Measurements from ENCODE around the gene METRN. TPM values are rescaled to one million over a fixed set of nuclear protein-coding genes. Genes with fewer than 3 reads are reported as not detected.
A peak's percentile ranks its signal among the peaks of the same experiment; 100 is the strongest.

The METRN gene
- 10 to 100 TPM; 24.4 to 42.1 (median 33.3) TPM for total RNA-seq

- no peaks in the 10 kb centered on the region for H3K36me3 ChIP-seq
- TF ChIP-seq CTCF (IDR thresholded peaks at IDR 0.05 in 4 of 5, conservative IDR thresholded peaks at IDR 0.05 in 1 of 5) (no peak), POLR2A (IDR thresholded peaks at IDR 0.05) (peak in 1 of 2 donors; percentile 21)
- no peaks in the 10 kb centered on the region for H3K9me3 ChIP-seq
- intact Hi-C loops (cut with DNase I; ENCODE audit: low total_unique reads) (no loop called here), in situ Hi-C loops (cut with MboI; ENCODE audit: low sequenced_read_pairs in 4 of 4) (no loop called here)
- DNase-seq (peak; percentile 71 to 83), ATAC-seq (peak; percentile 85 to 94)
- H3K27me3 ChIP-seq = peaks cover 15 to 17% (median 16%) of the 10 kb centered on the region in 3 donors
- H3K4me1 ChIP-seq = peaks cover 12 to 25% of the 10 kb centered on the region in 2 donors
- peak within 1 kb of the TSS; percentile 64 to 86 (median 71) for H3K4me3 ChIP-seq
- no peak within 1 kb of the TSS for H3K27ac ChIP-seq
These were observed at the start of gene METRN for GRCh38 chr16:714558-715476. Gene METRN, plus strand, starts transcription at chr16:715118. Its CDS starts 172 bp downstream, at chr16:715290.

- no peak for TF ChIP-seq POLR2A (IDR thresholded peaks at IDR 0.05)
- no peak for TF ChIP-seq CTCF (IDR thresholded peaks at IDR 0.05 in 4 of 5, conservative IDR thresholded peaks at IDR 0.05 in 1 of 5)
- DNase-seq (no peak), ATAC-seq (no peak)
- in situ Hi-C loops (cut with MboI; ENCODE audit: low sequenced_read_pairs in 4 of 4) = no loop called here
- no peak overlapping the region for H3K27ac ChIP-seq
- no peak overlapping the region for H3K4me3 ChIP-seq
- H3K27me3 ChIP-seq = no peaks in the 10 kb centered on the region
- intact Hi-C loops (cut with DNase I; ENCODE audit: low total_unique reads) = no loop called here
- H3K4me1 ChIP-seq = peaks cover 7 to 18% of the 10 kb centered on the region in 2 donors
- H3K36me3 ChIP-seq = peaks cover 0 to 24% of the 10 kb centered on the region in 2 donors
- H3K9me3 ChIP-seq = no peaks in the 10 kb centered on the region
These were observed 48.3 kb upstream of the METRN start for GRCh38 chr16:666572-666971.

GRCh38 chr16:667113-667779 lies 47.7 kb upstream of the METRN start:
- in situ Hi-C loops (cut with MboI; ENCODE audit: low sequenced_read_pairs in 4 of 4) (no loop called here), intact Hi-C loops (cut with DNase I; ENCODE audit: low total_unique reads) (no loop called here)
- no peak for TF ChIP-seq POLR2A (IDR thresholded peaks at IDR 0.05)
- TF ChIP-seq CTCF (IDR thresholded peaks at IDR 0.05 in 4 of 5, conservative IDR thresholded peaks at IDR 0.05 in 1 of 5) = no peak
- Histone ChIP-seq H3K9me3 (no peaks in the 10 kb centered on the region), H3K36me3 (peaks cover 0 to 30% of the 10 kb centered on the region in 2 donors), H3K4me1 (peaks cover 7 to 18% of the 10 kb centered on the region in 2 donors), H3K4me3 (peak overlapping the region in 2 of 4 donors; percentile 78 to 86), H3K27me3 (no peaks in the 10 kb centered on the region), H3K27ac (peak overlapping the region; percentile 79 to 97 (median 92))
- no peak for DNase-seq
- no peak for ATAC-seq

GRCh38 chr16:667780-668518 lies 47.0 kb upstream of the METRN start, which contains the start of gene RHOT2:
Gene RHOT2, plus strand, starts transcription at chr16:668132. Its CDS starts 68 bp downstream, at chr16:668200.
- intact Hi-C loops (cut with DNase I; ENCODE audit: low total_unique reads) = no loop called here

More at GRCh38 chr16:667780-668518, 47.0 kb upstream of the METRN start, which contains the start of gene RHOT2:
- in situ Hi-C loops (cut with MboI; ENCODE audit: low sequenced_read_pairs in 4 of 4) = no loop called here
- Histone ChIP-seq H3K4me3 (peak within 1 kb of the TSS; percentile 78 to 98 (median 92)), H3K27me3 (no peaks in the 10 kb centered on the region), H3K9me3 (no peaks in the 10 kb centered on the region), H3K36me3 (peaks cover 0 to 37% of the 10 kb centered on the region in 2 donors), H3K27ac (peak within 1 kb of the TSS; percentile 79 to 97 (median 92)), H3K4me1 (peaks cover 7 to 18% of the 10 kb centered on the region in 2 donors)
- ATAC-seq (peak; percentile 86 to 90), DNase-seq (peak; percentile 83 to 90)
- TF ChIP-seq POLR2A (IDR thresholded peaks at IDR 0.05) = peak; percentile 49 to 87
- TF ChIP-seq CTCF (IDR thresholded peaks at IDR 0.05 in 4 of 5, conservative IDR thresholded peaks at IDR 0.05 in 1 of 5) = peak; percentile 77 to 98 (median 89)
